Common myeloid progenitor, CD34-positive (primary cell): ENCODE results near the gene FNIP2.

Experiments
- CTCF ChIA-PET: fragments of 350-600 bp; sonication (Branson Sonifier 250); formaldehyde crosslinking; loops from one replicate; lab custom pipeline; 2021; ENCODE audit warnings: antibody characterized with exemption; lab: Charles Lee
- POLR2A ChIA-PET: fragments of 350-600 bp; sonication (Branson Sonifier 250); formaldehyde crosslinking; loops from one replicate; lab custom pipeline; 2021; ENCODE audit warnings: antibody characterized with exemption; lab: Charles Lee
- DNase-seq, 3 donors: peaks; one replicate each; pipeline versions ENCODE4 v3.0.0 to v3.0.0-alpha.2; 2013
- H3K27ac ChIP-seq, 2 experiments: 1 replicate in 1 of 2; 2 replicates in 1 of 2; pipeline ENCODE4 v1.7.0; 2013; ENCODE audit warnings: inconsistent platforms in 2 of 2, low read length in 2 of 2, mild to moderate bottlenecking in 2 of 2, low read depth in 1 of 2, moderate library complexity in 1 of 2; ENCODE audit not compliant: severe bottlenecking in 2 of 2, insufficient read depth in 1 of 2, poor library complexity in 1 of 2
- H3K27me3 ChIP-seq, 5 experiments: replicated peaks in 2 of 5; 1 replicate in 3 of 5; 2 replicates in 2 of 5; pipeline versions ENCODE4 v1.6.1 to v1.7.0; 2013; ENCODE audit warnings: low read length in 4 of 5, mild to moderate bottlenecking in 2 of 5, moderate library complexity in 2 of 5, inconsistent platforms in 1 of 5; ENCODE audit not compliant: insufficient read depth in 5 of 5, control insufficient read depth in 4 of 5
- H3K36me3 ChIP-seq, 4 experiments: 1 replicate in 2 of 4; 2 replicates in 2 of 4; pipeline versions ENCODE4 v1.6.1 to v1.7.0; 2013; ENCODE audit warnings: low read length in 3 of 4, control low read depth in 1 of 4, mild to moderate bottlenecking in 1 of 4; ENCODE audit not compliant: control insufficient read depth in 4 of 4, insufficient read depth in 4 of 4
- H3K4me1 ChIP-seq, 4 experiments: 1 replicate in 3 of 4; 2 replicates in 1 of 4; pipeline versions ENCODE4 v1.6.1 to v1.7.1; 2013; ENCODE audit warnings: low read length in 3 of 4, mild to moderate bottlenecking in 3 of 4, control low read depth in 1 of 4, inconsistent platforms in 1 of 4, moderate library complexity in 1 of 4; ENCODE audit not compliant: control insufficient read depth in 4 of 4, insufficient read depth in 4 of 4; ENCODE audit errors: control extremely low read depth in 1 of 4
- H3K4me3 ChIP-seq, 7 experiments: 1 replicate in 4 of 7; 2 replicates in 3 of 7; pipeline versions ENCODE4 v1.5.1 to v1.7.0; 2013; ENCODE audit warnings: mild to moderate bottlenecking in 7 of 7, low read length in 6 of 7, moderate library complexity in 6 of 7, inconsistent platforms in 2 of 7, low read depth in 2 of 7, control low read depth in 1 of 7; ENCODE audit not compliant: insufficient read depth in 4 of 7, control insufficient read depth in 1 of 7; ENCODE audit errors: extremely low read depth in 1 of 7
- H3K9me3 ChIP-seq, 5 experiments: 1 replicate in 4 of 5; 2 replicates in 1 of 5; pipeline versions ENCODE4 v1.6.1 to v1.7.1; 2013; ENCODE audit warnings: low read length in 4 of 5, mild to moderate bottlenecking in 2 of 5, inconsistent platforms in 1 of 5, low read depth in 1 of 5, moderate library complexity in 1 of 5; ENCODE audit not compliant: control insufficient read depth in 4 of 5, insufficient read depth in 2 of 5; ENCODE audit errors: control extremely low read depth in 1 of 5
- WGBS: methylation state at CpG from one replicate; pipeline ENCODE4 v1.1.5; 2013; ENCODE audit not compliant: insufficient coverage; 5-methylcytosine and 5-hydroxymethylcytosine counted together

FNIP2 gene

GRCh38 chr4:158940271-158940670 is 171.4 kb downstream of the FNIP2 start:
- Histone ChIP-seq H3K36me3 (no peaks in the 10 kb centered on the region), H3K4me3 (no peak overlapping the region), H3K9me3 (no peaks in the 10 kb centered on the region), H3K27me3 (peaks cover 0 to 3% (median 0%) of the 10 kb centered on the region in 5 experiments), H3K27ac (no peak overlapping the region), H3K4me1 (no peaks in the 10 kb centered on the region)
- CTCF ChIA-PET, result no interaction called here
- WGBS, result 17% methylated on average over 1 of the region's 2 CpGs
- no peak for DNase-seq
- POLR2A ChIA-PET, result no interaction called here

GRCh38 chr4:158941321-158941720 is 172.5 kb downstream of the FNIP2 start:
- Histone ChIP-seq H3K9me3 (no peaks in the 10 kb centered on the region), H3K27ac (no peak overlapping the region), H3K27me3 (peaks cover 0 to 3% (median 0%) of the 10 kb centered on the region in 5 experiments), H3K36me3 (no peaks in the 10 kb centered on the region), H3K4me1 (no peaks in the 10 kb centered on the region), H3K4me3 (no peak overlapping the region)
- ChIA-PET POLR2A (no interaction called here), CTCF (no interaction called here)
- DNase-seq, result no peak

- no peak overlapping the region for H3K27ac ChIP-seq
- peaks cover 0 to 3% (median 0%) of the 10 kb centered on the region in 5 experiments for H3K27me3 ChIP-seq
- ChIA-PET POLR2A (no interaction called here), CTCF (no interaction called here)
- H3K4me1 ChIP-seq, result no peaks in the 10 kb centered on the region
- 89% methylated on average over 1 of the region's 2 CpGs for WGBS
- DNase-seq, result no peak
- no peaks in the 10 kb centered on the region for H3K36me3 ChIP-seq
- no peak overlapping the region for H3K4me3 ChIP-seq
- H3K9me3 ChIP-seq, result no peaks in the 10 kb centered on the region
Measured at GRCh38 chr4:158941895-158942294, 173.1 kb downstream of the FNIP2 start.

- no peaks in the 10 kb centered on the region for H3K36me3 ChIP-seq
- 59% methylated on average over 2 of the region's 5 CpGs for WGBS
- H3K9me3 ChIP-seq, result no peaks in the 10 kb centered on the region
- H3K27me3 ChIP-seq, result no peaks in the 10 kb centered on the region
- no peaks in the 10 kb centered on the region for H3K4me1 ChIP-seq
- CTCF ChIA-PET, result interaction anchor here (0.7 to 1.1 kb wide), 3 partner anchors 14 to 76 kb away, joined by 3 to 4 read pairs (median 3); no protein-coding TSS in a partner anchor
- POLR2A ChIA-PET, result interaction anchor here (0.6 kb wide), 1 partner anchor 57 kb away, joined by 3 read pairs; no protein-coding TSS in a partner anchor
- H3K4me3 ChIP-seq, result no peak overlapping the region
- H3K27ac ChIP-seq, result no peak overlapping the region
- DNase-seq, result peak; percentile 14 to 74 (median 61)
Measured at GRCh38 chr4:158945529-158946108, 176.8 kb downstream of the FNIP2 start.

GRCh38 chr4:158946825-158947224 is 178.0 kb downstream of the FNIP2 start:
- H3K4me1 ChIP-seq, result no peaks in the 10 kb centered on the region
- H3K9me3 ChIP-seq, result peaks cover 0 to 5% (median 2%) of the 10 kb centered on the region in 5 experiments
- no peaks in the 10 kb centered on the region for H3K36me3 ChIP-seq
- no peak overlapping the region for H3K27ac ChIP-seq
- no peak overlapping the region for H3K4me3 ChIP-seq
- whole genome bisulfite sequencing, result 100% methylated on average over 2 of the region's 3 CpGs
- no peak for DNase-seq
- ChIA-PET CTCF (no interaction called here), POLR2A (no interaction called here)
- no peaks in the 10 kb centered on the region for H3K27me3 ChIP-seq

GRCh38 chr4:158948071-158948470 is 179.2 kb downstream of the FNIP2 start:
- CTCF ChIA-PET, result no interaction called here
- peaks cover 2 to 17% (median 3%) of the 10 kb centered on the region in 5 experiments for H3K9me3 ChIP-seq
- POLR2A ChIA-PET, result no interaction called here

DNA sequence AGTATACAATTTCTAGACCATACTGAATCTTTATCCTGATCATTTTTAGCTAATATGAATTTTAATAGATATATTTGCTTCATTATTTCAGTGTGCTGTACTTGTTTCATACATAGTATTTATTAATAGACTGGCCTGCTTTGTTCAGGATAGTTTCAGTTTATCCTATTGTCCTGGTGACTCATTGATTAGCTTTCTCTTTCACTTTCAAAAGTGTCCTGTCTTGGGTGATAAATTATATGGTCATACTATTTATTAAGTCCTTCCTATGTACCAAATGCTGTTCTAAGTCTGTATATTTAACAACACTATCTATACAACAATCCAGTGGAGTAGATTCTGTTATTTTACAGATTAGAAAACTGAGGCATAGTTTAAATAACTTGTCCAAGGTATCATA is 180.3 kb downstream of the FNIP2 start:
- Histone ChIP-seq H3K36me3 (no peaks in the 10 kb centered on the region), H3K4me3 (no peak overlapping the region), H3K27ac (no peak overlapping the region), H3K4me1 (no peaks in the 10 kb centered on the region), H3K9me3 (peaks cover 2 to 18% (median 7%) of the 10 kb centered on the region in 5 experiments), H3K27me3 (no peaks in the 10 kb centered on the region)
- ChIA-PET CTCF (no interaction called here), POLR2A (interaction anchor here (0.6 kb wide), 1 partner anchor 223 kb away, joined by 3 read pairs; no protein-coding TSS in a partner anchor)
- DNase-seq, result peak; percentile 30 to 80 (median 74)

More at GRCh38 chr4:158948071-158948470, 179.2 kb downstream of the FNIP2 start:
- Histone ChIP-seq H3K4me1 (no peaks in the 10 kb centered on the region), H3K27ac (no peak overlapping the region), H3K27me3 (no peaks in the 10 kb centered on the region), H3K36me3 (no peaks in the 10 kb centered on the region), H3K4me3 (no peak overlapping the region)
- no peak for DNase-seq
- 100% methylated on average over 2 of the region's 2 CpGs for WGBS
